Ureter (tissue), 1 donor: Measurements from ENCODE around the gene TPCN1. TPM values are rescaled to one million over a fixed set of nuclear protein-coding genes. Genes with fewer than 3 reads are reported as not detected.

Source experiments
- DNase-seq: peaks from one replicate; pipeline ENCODE4 v3.0.0-alpha.2; 2020; ENCODE audit warnings: low spot score
- total RNA-seq: library from RNA; stranded (reverse); gene quantifications from one replicate; pipeline ENCODE4 v1.2.4, GENCODE V29; 2023
- donor health status: DM: yes; HTN: yes; CAD: no.

TPCN1 gene
- total RNA-seq, 1 donor from 2014 or later: 133 TPM

GRCh38 chr12:113260636-113261300 is 39.5 kb downstream of the TPCN1 start:
- DNase-seq: no peak

GRCh38 chr12:113261847-113262470 is 40.7 kb downstream of the TPCN1 start:
- DNase-seq: no peak

GRCh38 chr12:113262710-113263109 is 41.4 kb downstream of the TPCN1 start:
- DNase-seq: no peak

- no peak for DNase-seq
Measured at GRCh38 chr12:113263431-113263963, 42.2 kb downstream of the TPCN1 start.

GRCh38 chr12:113266106-113266895 is 45.0 kb downstream of the TPCN1 start:
- no peak for DNase-seq

- no peak for DNase-seq
Measured at GRCh38 chr12:113267621-113268020, 46.4 kb downstream of the TPCN1 start.

- DNase-seq: no peak
Measured at GRCh38 chr12:113268136-113268535, 46.9 kb downstream of the TPCN1 start.

- no peak for DNase-seq
Measured at GRCh38 chr12:113268621-113269020, 47.4 kb downstream of the TPCN1 start.

- no peak for DNase-seq
Measured at GRCh38 chr12:113269257-113269943, 48.1 kb downstream of the TPCN1 start.

- no peak for DNase-seq
Measured at GRCh38 chr12:113270709-113271009, 49.4 kb downstream of the TPCN1 start.

- no peak for DNase-seq
Measured at GRCh38 chr12:113271466-113271852, 50.2 kb downstream of the TPCN1 start.

GRCh38 chr12:113271853-113272561 is 50.7 kb downstream of the TPCN1 start:
- DNase-seq: peak; percentile 80

- DNase-seq: no peak
Measured at GRCh38 chr12:113273053-113273725, 51.9 kb downstream of the TPCN1 start.

- no peak for DNase-seq
Measured at GRCh38 chr12:113274848-113275247, 53.6 kb downstream of the TPCN1 start.

GRCh38 chr12:113276306-113276705 is 55.0 kb downstream of the TPCN1 start:
- DNase-seq: no peak

GRCh38 chr12:113276946-113277500 is 55.8 kb downstream of the TPCN1 start:
- DNase-seq: no peak

- no peak for DNase-seq
Measured at GRCh38 chr12:113277511-113277910, 56.2 kb downstream of the TPCN1 start.

- DNase-seq: no peak
Measured at GRCh38 chr12:113278141-113278540, 56.9 kb downstream of the TPCN1 start.

GRCh38 chr12:113278633-113279032 is 57.4 kb downstream of the TPCN1 start:
- DNase-seq: no peak

- DNase-seq: no peak
Measured at GRCh38 chr12:113284751-113285150, 63.5 kb downstream of the TPCN1 start.
